ENCODE measurements around the gene MRPS2. TPM values are rescaled to one million over a fixed set of nuclear protein-coding genes. Genes with fewer than 3 reads are reported as not detected.

The MRPS2 gene
- total RNA-seq, 2 donors from 2014 or later = 15.8 to 35.0 TPM

- TF ChIP-seq, protein P1, sequence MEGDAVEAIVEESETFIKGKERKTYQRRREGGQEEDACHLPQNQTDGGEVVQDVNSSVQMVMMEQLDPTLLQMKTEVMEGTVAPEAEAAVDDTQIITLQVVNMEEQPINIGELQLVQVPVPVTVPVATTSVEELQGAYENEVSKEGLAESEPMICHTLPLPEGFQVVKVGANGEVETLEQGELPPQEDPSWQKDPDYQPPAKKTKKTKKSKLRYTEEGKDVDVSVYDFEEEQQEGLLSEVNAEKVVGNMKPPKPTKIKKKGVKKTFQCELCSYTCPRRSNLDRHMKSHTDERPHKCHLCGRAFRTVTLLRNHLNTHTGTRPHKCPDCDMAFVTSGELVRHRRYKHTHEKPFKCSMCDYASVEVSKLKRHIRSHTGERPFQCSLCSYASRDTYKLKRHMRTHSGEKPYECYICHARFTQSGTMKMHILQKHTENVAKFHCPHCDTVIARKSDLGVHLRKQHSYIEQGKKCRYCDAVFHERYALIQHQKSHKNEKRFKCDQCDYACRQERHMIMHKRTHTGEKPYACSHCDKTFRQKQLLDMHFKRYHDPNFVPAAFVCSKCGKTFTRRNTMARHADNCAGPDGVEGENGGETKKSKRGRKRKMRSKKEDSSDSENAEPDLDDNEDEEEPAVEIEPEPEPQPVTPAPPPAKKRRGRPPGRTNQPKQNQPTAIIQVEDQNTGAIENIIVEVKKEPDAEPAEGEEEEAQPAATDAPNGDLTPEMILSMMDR (IDR thresholded peaks at IDR 0.05) = no peak
- TF ChIP-seq POLR2A (IDR thresholded peaks at IDR 0.05) = no peak
- peaks cover 29% of the 10 kb centered on the region for H3K4me1 ChIP-seq
- no peak overlapping the region for H3K4me3 ChIP-seq
- DNase-seq = no peak
- 51 to 80% methylated on average over 7 to 10 of the region's 10 CpGs for WGBS, 2 donors
- H3K27ac ChIP-seq = peak overlapping the region in 2 of 4 donors; percentile 67 to 69
- H3K27me3 ChIP-seq = no peaks in the 10 kb centered on the region
- no peaks in the 10 kb centered on the region for H3K36me3 ChIP-seq (replicated peaks in 1 of 2; ENCODE audit: insufficient read depth in 1 of 2, low read depth in 2 of 2)
- intact Hi-C loops (cut with DNase I) = no loop called here
- peak; percentile 23 for ATAC-seq
- H3K9me3 ChIP-seq = no peaks in the 10 kb centered on the region
Measured at GRCh38 chr9:135476561-135477355, 23.7 kb upstream of the MRPS2 start.

GRCh38 chr9:135478191-135478590 is 22.3 kb upstream of the MRPS2 start:
- DNase-seq (no peak), ATAC-seq (no peak)
- H3K27ac ChIP-seq = peak overlapping the region in 3 of 4 donors; percentile 88 to 95 (median 92)
- no peaks in the 10 kb centered on the region for H3K36me3 ChIP-seq (replicated peaks in 1 of 2; ENCODE audit: insufficient read depth in 1 of 2, low read depth in 2 of 2)
- peaks cover 34% of the 10 kb centered on the region for H3K4me1 ChIP-seq
- TF ChIP-seq, protein P1 (IDR thresholded peaks at IDR 0.05) = no peak
- TF ChIP-seq POLR2A (IDR thresholded peaks at IDR 0.05) = no peak
- H3K9me3 ChIP-seq = no peaks in the 10 kb centered on the region
- WGBS, 2 donors = 82 to 87% methylated on average over 10 of the region's 10 CpGs
- H3K27me3 ChIP-seq = no peaks in the 10 kb centered on the region
- intact Hi-C loops (cut with DNase I) = no loop called here
- no peak overlapping the region for H3K4me3 ChIP-seq

DNA sequence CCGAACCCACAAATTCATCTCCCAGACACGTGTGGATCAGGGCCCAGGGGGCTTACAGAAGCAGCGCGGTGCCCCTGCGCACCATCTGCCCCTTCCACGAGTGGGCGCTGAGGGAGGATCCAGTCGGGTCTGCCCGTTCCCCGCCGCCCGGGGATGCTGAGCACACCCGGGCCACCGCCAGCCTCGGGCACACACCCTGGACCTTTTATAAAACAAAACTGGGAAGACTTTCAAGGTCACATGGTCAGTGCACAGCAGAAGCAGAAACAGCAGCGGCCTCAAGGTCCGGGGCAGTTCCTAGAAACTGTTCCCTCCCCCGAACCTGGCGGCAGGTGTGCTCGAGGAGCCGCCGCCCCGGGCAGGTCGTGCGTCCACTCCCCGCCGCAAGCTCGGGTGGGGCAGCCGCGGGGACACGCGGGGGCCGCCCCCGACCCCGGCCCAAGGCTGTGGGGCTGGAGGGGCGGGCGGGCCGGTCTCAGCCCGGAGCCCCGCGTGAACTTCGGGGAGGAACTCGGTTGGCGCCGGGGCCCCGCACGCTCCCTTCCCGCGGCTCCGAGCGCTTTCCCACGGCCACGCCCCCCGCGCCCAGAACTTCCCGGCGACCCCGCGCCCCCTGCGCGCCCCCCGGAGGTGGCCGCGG is 21.5 kb upstream of the MRPS2 start:
- 1 to 3% methylated on average over 11 to 34 of the region's 64 CpGs for WGBS, 2 donors
- ATAC-seq = peak; percentile 73

GRCh38 chr9:135479469-135480052 is 20.9 kb upstream of the MRPS2 start, which contains the start of gene PPP1R26:
Gene PPP1R26 (plus strand): TSS chr9:135479782. CDS start chr9:135484511, 4,729 bp downstream.
- TF ChIP-seq, protein P1 (IDR thresholded peaks at IDR 0.05) = no peak
- TF ChIP-seq POLR2A (IDR thresholded peaks at IDR 0.05) = no peak
- ATAC-seq = peak; percentile 63
- H3K4me1 ChIP-seq = peaks cover 34% of the 10 kb centered on the region
- peak within 1 kb of the TSS; percentile 88 to 96 (median 94) for H3K27ac ChIP-seq
- H3K4me3 ChIP-seq = peak within 1 kb of the TSS; percentile 78 to 85
- H3K27me3 ChIP-seq = no peaks in the 10 kb centered on the region
- DNase-seq = peak; percentile 49 to 64 (median 57)
- intact Hi-C loops (cut with DNase I) = no loop called here
- H3K9me3 ChIP-seq = no peaks in the 10 kb centered on the region
- WGBS, 2 donors = no CpG with 5 or more reads among the region's 103 CpGs
- H3K36me3 ChIP-seq (replicated peaks in 1 of 2; ENCODE audit: insufficient read depth in 1 of 2, low read depth in 2 of 2) = peaks cover 0 to 6% of the 10 kb centered on the region in 2 donors

More for the DNA sequence above, 21.5 kb upstream of the MRPS2 start:
- peaks cover 34% of the 10 kb centered on the region for H3K4me1 ChIP-seq
- H3K9me3 ChIP-seq = no peaks in the 10 kb centered on the region
- peaks cover 0 to under 1% of the 10 kb centered on the region in 2 donors for H3K36me3 ChIP-seq (replicated peaks in 1 of 2; ENCODE audit: insufficient read depth in 1 of 2, low read depth in 2 of 2)
- peak; percentile 70 to 82 (median 79) for DNase-seq
- peak overlapping the region in 1 of 2 donors; percentile 52 for H3K4me3 ChIP-seq
- TF ChIP-seq, protein P1 (IDR thresholded peaks at IDR 0.05) = peak in 3 of 7 experiments; percentile 6 to 13 (median 10)
- TF ChIP-seq POLR2A (IDR thresholded peaks at IDR 0.05) = peak; percentile 44 to 72 (median 70)
- H3K27ac ChIP-seq = peak overlapping the region; percentile 88 to 96 (median 94)
- H3K27me3 ChIP-seq = no peaks in the 10 kb centered on the region
- intact Hi-C loops (cut with DNase I) = no loop called here

Measured in body of pancreas (tissue), 4 donors.